ENCODE measurements around the gene GPRC5B. TPM values are rescaled to one million over a fixed set of nuclear protein-coding genes. Genes with fewer than 3 reads are reported as not detected.

The GPRC5B gene
- total and polyA plus RNA-seq, 2 donors (not counting 1 experiment from before 2014, with no cell fraction given), result 4.3 to 4.5 TPM

- Histone ChIP-seq H3K9ac (ENCODE audit: insufficient read depth, low read length) (no peak overlapping the region), H3K27ac (ENCODE audit: insufficient read depth, low read length) (no peak overlapping the region), H3K27me3 (ENCODE audit: control insufficient read depth, insufficient read depth, low read length) (no peaks in the 10 kb centered on the region), H3K4me1 (ENCODE audit: control insufficient read depth, extremely low read depth, insufficient read depth, low read length) (no peaks in the 10 kb centered on the region), H4K20me1 (ENCODE audit: control insufficient read depth, extremely low read depth, insufficient read depth, low read length) (no peaks in the 10 kb centered on the region), H3K4me2 (ENCODE audit: extremely low read depth, insufficient read depth, low read length) (no peak overlapping the region), H3K36me3 (ENCODE audit: control insufficient read depth, insufficient read depth, low read length) (no peaks in the 10 kb centered on the region), H3K4me3 (replicated peaks in 1 of 4; ENCODE audit: control extremely low read depth in 1 of 4, insufficient read depth in 1 of 4, low read depth in 3 of 4, low read length in 4 of 4) (no peak overlapping the region), H3K9me3 (ENCODE audit: control insufficient read depth, insufficient read depth, low read depth, low read length) (no peaks in the 10 kb centered on the region), H2AFZ (ENCODE audit: low read length) (no peak overlapping the region), H3K79me2 (ENCODE audit: control insufficient read depth, insufficient read depth, low read length) (no peaks in the 10 kb centered on the region)
- no peak for DNase-seq (ENCODE audit: low read depth in 2 of 2)
- no peak for TF ChIP-seq CTCF (conservative IDR thresholded peaks at IDR 0.05 in 1 of 2, IDR thresholded peaks at IDR 0.05 in 1 of 2; ENCODE audit: low read depth in 1 of 2, low read length in 2 of 2)
- no peak for TF ChIP-seq EZH2 (IDR thresholded peaks at IDR 0.05; ENCODE audit: low read length, missing control alignments)
Observed at GRCh38 chr16:19817122-19817521, 67.5 kb downstream of the GPRC5B start.

GRCh38 chr16:19815418-19815817 lies 69.2 kb downstream of the GPRC5B start:
- no peaks in the 10 kb centered on the region for H3K9me3 ChIP-seq (ENCODE audit: control insufficient read depth, insufficient read depth, low read depth, low read length)
- DNase-seq (ENCODE audit: low read depth in 2 of 2), result no peak
- no peak overlapping the region for H2AFZ ChIP-seq (ENCODE audit: low read length)
- no peaks in the 10 kb centered on the region for H3K27me3 ChIP-seq (ENCODE audit: control insufficient read depth, insufficient read depth, low read length)
- H3K4me2 ChIP-seq (ENCODE audit: extremely low read depth, insufficient read depth, low read length), result no peak overlapping the region
- no peak overlapping the region for H3K4me3 ChIP-seq (replicated peaks in 1 of 4; ENCODE audit: control extremely low read depth in 1 of 4, insufficient read depth in 1 of 4, low read depth in 3 of 4, low read length in 4 of 4)
- H3K4me1 ChIP-seq (ENCODE audit: control insufficient read depth, extremely low read depth, insufficient read depth, low read length), result peaks cover 2% of the 10 kb centered on the region
- no peaks in the 10 kb centered on the region for H3K36me3 ChIP-seq (ENCODE audit: control insufficient read depth, insufficient read depth, low read length)
- H3K9ac ChIP-seq (ENCODE audit: insufficient read depth, low read length), result no peak overlapping the region
- H4K20me1 ChIP-seq (ENCODE audit: control insufficient read depth, extremely low read depth, insufficient read depth, low read length), result no peaks in the 10 kb centered on the region
- TF ChIP-seq CTCF (conservative IDR thresholded peaks at IDR 0.05 in 1 of 2, IDR thresholded peaks at IDR 0.05 in 1 of 2; ENCODE audit: low read depth in 1 of 2, low read length in 2 of 2), result no peak
- TF ChIP-seq EZH2 (IDR thresholded peaks at IDR 0.05; ENCODE audit: low read length, missing control alignments), result no peak
- H3K27ac ChIP-seq (ENCODE audit: insufficient read depth, low read length), result no peak overlapping the region
- H3K79me2 ChIP-seq (ENCODE audit: control insufficient read depth, insufficient read depth, low read length), result no peaks in the 10 kb centered on the region

GRCh38 chr16:19812986-19813385 lies 71.7 kb downstream of the GPRC5B start:
- Histone ChIP-seq H3K4me3 (replicated peaks in 1 of 4; ENCODE audit: control extremely low read depth in 1 of 4, insufficient read depth in 1 of 4, low read depth in 3 of 4, low read length in 4 of 4) (no peak overlapping the region), H3K4me1 (ENCODE audit: control insufficient read depth, extremely low read depth, insufficient read depth, low read length) (peaks cover 2% of the 10 kb centered on the region), H3K27me3 (ENCODE audit: control insufficient read depth, insufficient read depth, low read length) (no peaks in the 10 kb centered on the region), H3K4me2 (ENCODE audit: extremely low read depth, insufficient read depth, low read length) (no peak overlapping the region), H3K36me3 (ENCODE audit: control insufficient read depth, insufficient read depth, low read length) (no peaks in the 10 kb centered on the region), H3K27ac (ENCODE audit: insufficient read depth, low read length) (no peak overlapping the region), H3K9me3 (ENCODE audit: control insufficient read depth, insufficient read depth, low read depth, low read length) (no peaks in the 10 kb centered on the region), H3K9ac (ENCODE audit: insufficient read depth, low read length) (no peak overlapping the region), H3K79me2 (ENCODE audit: control insufficient read depth, insufficient read depth, low read length) (no peaks in the 10 kb centered on the region), H4K20me1 (ENCODE audit: control insufficient read depth, extremely low read depth, insufficient read depth, low read length) (no peaks in the 10 kb centered on the region), H2AFZ (ENCODE audit: low read length) (no peak overlapping the region)
- DNase-seq (ENCODE audit: low read depth in 2 of 2), result no peak
- TF ChIP-seq EZH2 (IDR thresholded peaks at IDR 0.05; ENCODE audit: low read length, missing control alignments) (no peak), CTCF (conservative IDR thresholded peaks at IDR 0.05 in 1 of 2, IDR thresholded peaks at IDR 0.05 in 1 of 2; ENCODE audit: low read depth in 1 of 2, low read length in 2 of 2) (no peak)
